ENCODE data around the gene ERCC8.

DNA sequence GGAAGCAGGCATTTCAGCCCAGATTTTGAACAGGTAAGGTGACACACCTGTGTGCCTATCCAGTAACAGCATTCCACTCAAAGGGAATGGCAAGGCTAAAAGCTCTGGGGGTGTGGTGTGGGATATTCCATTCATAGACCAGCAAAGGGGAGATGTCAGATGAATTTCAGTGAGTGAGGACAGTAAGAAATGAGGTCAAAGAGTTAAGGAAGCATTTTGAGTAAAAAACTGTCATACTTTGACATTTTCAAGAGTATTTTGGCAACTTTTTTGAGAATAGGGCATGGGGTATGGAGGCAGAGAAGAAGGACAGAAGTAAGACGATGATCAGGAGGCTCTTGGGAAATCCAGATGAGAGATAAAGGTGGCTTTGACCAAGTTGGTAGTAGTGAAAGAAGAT is 98.6 kb downstream of the ERCC8 start:
- TF ChIP-seq CTCF (conservative IDR thresholded peaks at IDR 0.05; ENCODE audit: low read length) (no peak), EZH2phosphoT487 (IDR thresholded peaks at IDR 0.05; ENCODE audit: borderline replicate concordance) (no peak)
